Measurements from ENCODE around the gene KRT6A.
"Not testable (repeated sequence)": the region's sequence is repeated elsewhere in the genome, so short reads cannot be mapped to it uniquely, and the experiment has no call there.

Gene KRT6A

GRCh38 chr12:52499806-52500560 is 6.9 kb upstream of the KRT6A start:
- no peak for DNase-seq

GRCh38 chr12:52498946-52499345 is 5.9 kb upstream of the KRT6A start:
- no peak for DNase-seq

- no peak for DNase-seq
These were observed 4.9 kb upstream of the KRT6A start for GRCh38 chr12:52497975-52498374.

GRCh38 chr12:52496590-52497071 is 3.6 kb upstream of the KRT6A start:
- no peak for DNase-seq

GRCh38 chr12:52496054-52496453 is 3.0 kb upstream of the KRT6A start:
- no peak for DNase-seq

GRCh38 chr12:52495389-52495788 is 2.3 kb upstream of the KRT6A start:
- DNase-seq, result no peak

- no peak for DNase-seq
These were observed 1.5 kb upstream of the KRT6A start for GRCh38 chr12:52494518-52494917.

- no peak for DNase-seq
These were observed 1.0 kb upstream of the KRT6A start for GRCh38 chr12:52494100-52494499.

GRCh38 chr12:52492405-52492804 is 652 bp downstream of the KRT6A start:
- not testable (repeated sequence) for DNase-seq

- DNase-seq, result not testable (repeated sequence)
These were observed 1.6 kb downstream of the KRT6A start for GRCh38 chr12:52491495-52491894.

- DNase-seq, result no peak
These were observed 4.3 kb downstream of the KRT6A start for GRCh38 chr12:52488736-52489135.

GRCh38 chr12:52487744-52488443 is 5.2 kb downstream of the KRT6A start:
- not testable (repeated sequence) for DNase-seq

- no peak for DNase-seq
These were observed 5.8 kb downstream of the KRT6A start for GRCh38 chr12:52487211-52487610.

GRCh38 chr12:52486166-52487105 is 6.6 kb downstream of the KRT6A start:
- DNase-seq, result no peak

GRCh38 chr12:52480073-52480472 is 13.0 kb downstream of the KRT6A start:
- DNase-seq, result no peak

- no peak for DNase-seq
These were observed 15.4 kb downstream of the KRT6A start for GRCh38 chr12:52477651-52478050.

- DNase-seq, result no peak
These were observed 18.8 kb downstream of the KRT6A start for GRCh38 chr12:52474212-52474611.

- no peak for DNase-seq
These were observed 19.3 kb downstream of the KRT6A start, which contains the start of gene KRT6C for GRCh38 chr12:52473768-52474167. KRT6C (minus strand) TSS chr12:52473805; CDS start chr12:52473737, 68 bp downstream.

- DNase-seq, result no peak
These were observed 23.2 kb downstream of the KRT6A start for GRCh38 chr12:52469853-52470252.

- DNase-seq, result no peak
These were observed 28.2 kb downstream of the KRT6A start for GRCh38 chr12:52464897-52465296.

GRCh38 chr12:52461693-52462092 is 31.4 kb downstream of the KRT6A start:
- no peak for DNase-seq

GRCh38 chr12:52458861-52459260 is 34.2 kb downstream of the KRT6A start:
- no peak for DNase-seq

- no peak for DNase-seq
These were observed 37.2 kb downstream of the KRT6A start for GRCh38 chr12:52455821-52456220.

Data from CD4-positive, alpha-beta T cell treated with Interferon alpha-2 for 1 hour (primary cell).